Mesendoderm (in vitro differentiated cells): Measurements from ENCODE around the gene TRAT1.

ENCODE experiments used
- DNase-seq: peaks from one replicate; pipeline ENCODE4 v3.0.0; 2013
- H2AK5ac ChIP-seq: 2 replicates; pipeline ENCODE4 v1.6.1; 2013; ENCODE audit warnings: low read length, inconsistent platforms
- H2BK120ac ChIP-seq: 2 replicates; pipeline ENCODE4 v1.6.1; 2013; ENCODE audit warnings: low read depth, mild to moderate bottlenecking, low read length, moderate library complexity, mixed read lengths
- H2BK15ac ChIP-seq: replicated peaks from 2 replicates; pipeline ENCODE4 v1.6.1; 2013; ENCODE audit warnings: low read depth, mild to moderate bottlenecking, moderate library complexity
- H2BK5ac ChIP-seq: 2 replicates; pipeline ENCODE4 v1.6.1; 2013; ENCODE audit warnings: low read length, inconsistent platforms
- H3K18ac ChIP-seq: 2 replicates; pipeline ENCODE4 v1.6.1; 2013; ENCODE audit warnings: mild to moderate bottlenecking, low read length, mixed read lengths
- H3K23ac ChIP-seq: one replicate; pipeline ENCODE4 v1.6.1; 2013; ENCODE audit warnings: low read length
- H3K27ac ChIP-seq: 2 replicates; pipeline ENCODE4 v1.5.1; 2013; ENCODE audit warnings: low read depth, mild to moderate bottlenecking, inconsistent platforms, low read length, moderate library complexity
- H3K27me3 ChIP-seq: 2 replicates; pipeline ENCODE4 v1.6.1; 2013; ENCODE audit warnings: low read length, control low read depth, mild to moderate bottlenecking, inconsistent platforms; ENCODE audit not compliant: insufficient read depth, poor library complexity
- H3K36me3 ChIP-seq: 2 replicates; pipeline ENCODE4 v1.6.1; 2013; ENCODE audit warnings: low read length, inconsistent platforms; ENCODE audit not compliant: control insufficient read depth, insufficient read depth
- H3K4ac ChIP-seq: one replicate; pipeline ENCODE4 v1.6.1; 2013; ENCODE audit warnings: low read depth, mild to moderate bottlenecking, low read length, moderate library complexity
- H3K4me1 ChIP-seq: 2 replicates; pipeline ENCODE4 v1.6.1; 2013; ENCODE audit warnings: low read depth, low read length, inconsistent platforms; ENCODE audit not compliant: control insufficient read depth
- H3K4me2 ChIP-seq: 2 replicates; pipeline ENCODE4 v1.6.1; 2013; ENCODE audit warnings: low read length
- H3K4me3 ChIP-seq: 2 replicates; pipeline ENCODE4 v1.5.1; 2013; ENCODE audit warnings: mild to moderate bottlenecking, low read length
- H3K56ac ChIP-seq: one replicate; pipeline ENCODE4 v1.6.1; 2013; ENCODE audit warnings: low read length
- H3K79me1 ChIP-seq: 2 replicates; pipeline ENCODE4 v1.6.1; 2013; ENCODE audit warnings: low read length, inconsistent platforms
- H3K79me2 ChIP-seq: 2 replicates; pipeline ENCODE4 v1.6.1; 2013; ENCODE audit warnings: mild to moderate bottlenecking, low read length; ENCODE audit not compliant: control insufficient read depth, insufficient read depth
- H3K9ac ChIP-seq: 2 replicates; pipeline ENCODE4 v1.6.1; 2013; ENCODE audit warnings: low read length, inconsistent platforms
- H4K5ac ChIP-seq: one replicate; pipeline ENCODE4 v1.6.1; 2013; ENCODE audit warnings: low read length
- H4K8ac ChIP-seq: one replicate; pipeline ENCODE4 v1.6.1; 2013; ENCODE audit warnings: low read depth, mild to moderate bottlenecking, control low read depth, low read length, moderate library complexity
- WGBS: extraction: QIAGEN DNeasy Blood & Tissue Kit; methylation state at CpG from one replicate; pipeline ENCODE4 v1.1.7; 2013; ENCODE audit warnings: low lambda C conversion rate, missing lambda C conversion rate; ENCODE audit not compliant: insufficient coverage; ENCODE audit errors: extremely low coverage; 5-methylcytosine and 5-hydroxymethylcytosine counted together

The TRAT1 gene

DNA sequence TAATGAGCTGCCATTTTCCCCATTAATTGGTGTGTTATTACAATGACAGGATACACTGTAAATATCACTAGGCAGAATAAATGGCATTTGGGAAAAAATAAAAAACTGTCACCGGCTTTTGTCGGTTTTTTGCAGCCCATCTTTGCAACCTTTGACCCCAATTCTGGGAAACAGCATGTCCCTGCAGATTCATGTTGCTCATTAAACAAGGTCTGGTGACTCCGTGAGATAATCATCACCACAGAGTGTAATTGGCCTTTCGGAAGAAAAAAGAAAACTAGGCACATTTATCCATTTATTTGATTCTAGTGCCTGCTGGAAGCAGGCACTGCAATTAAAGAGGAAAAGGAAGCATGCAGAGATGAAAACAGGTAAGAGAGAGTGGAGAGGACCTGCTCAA, 64.5 kb downstream of the TRAT1 start:
- H3K4me1 ChIP-seq = no peaks in the 10 kb centered on the region
- no peak overlapping the region for H3K9ac ChIP-seq
- no peaks in the 10 kb centered on the region for H3K79me2 ChIP-seq
- H4K5ac ChIP-seq = no peak overlapping the region
- H2BK15ac ChIP-seq = no peak overlapping the region
- no peak overlapping the region for H3K4me3 ChIP-seq
- no peak overlapping the region for H4K8ac ChIP-seq
- WGBS = no CpG with 5 or more reads among the region's 4 CpGs
- H3K4me2 ChIP-seq = no peak overlapping the region
- no peaks in the 10 kb centered on the region for H3K27me3 ChIP-seq
- no peak for DNase-seq
- no peaks in the 10 kb centered on the region for H3K36me3 ChIP-seq
- no peak overlapping the region for H2BK120ac ChIP-seq
- no peak overlapping the region for H3K4ac ChIP-seq
- no peak overlapping the region for H3K23ac ChIP-seq
- no peaks in the 10 kb centered on the region for H3K79me1 ChIP-seq
- H3K18ac ChIP-seq = no peak overlapping the region
- H2BK5ac ChIP-seq = no peak overlapping the region
- no peak overlapping the region for H3K56ac ChIP-seq
- no peak overlapping the region for H3K27ac ChIP-seq
- no peak overlapping the region for H2AK5ac ChIP-seq

DNA sequence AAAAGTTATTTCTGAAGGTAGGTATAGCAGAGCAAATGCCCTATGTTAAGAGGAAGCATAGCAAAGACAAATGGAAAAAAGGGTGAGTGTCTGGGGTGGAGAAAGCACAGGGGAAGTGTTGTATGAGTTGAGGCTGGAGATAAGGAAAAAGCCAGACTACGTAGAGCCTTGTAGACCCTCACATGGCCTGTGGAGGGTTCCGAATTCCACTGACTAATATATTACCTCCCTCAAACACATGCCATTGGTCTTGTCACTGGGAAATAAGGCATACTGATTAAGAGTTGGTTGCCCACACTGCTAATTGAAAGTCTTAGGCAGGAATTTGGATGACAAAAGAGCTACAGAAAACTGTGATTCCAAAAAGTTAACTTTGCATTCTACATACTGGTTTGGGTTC, 65.2 kb downstream of the TRAT1 start:
- Histone ChIP-seq H3K79me1 (no peaks in the 10 kb centered on the region), H2BK5ac (no peak overlapping the region), H3K9ac (no peak overlapping the region), H4K5ac (no peak overlapping the region), H3K23ac (no peak overlapping the region), H3K4me2 (no peak overlapping the region), H3K18ac (no peak overlapping the region), H3K4me3 (no peak overlapping the region), H3K79me2 (no peaks in the 10 kb centered on the region), H2BK120ac (no peak overlapping the region), H3K27ac (no peak overlapping the region), H3K27me3 (no peaks in the 10 kb centered on the region), H2AK5ac (no peak overlapping the region), H3K36me3 (no peaks in the 10 kb centered on the region), H3K4me1 (no peaks in the 10 kb centered on the region), H2BK15ac (no peak overlapping the region), H4K8ac (no peak overlapping the region), H3K56ac (no peak overlapping the region), H3K4ac (no peak overlapping the region)
- WGBS = no CpG with 5 or more reads among the region's 2 CpGs
- DNase-seq = peak; percentile 13

DNA sequence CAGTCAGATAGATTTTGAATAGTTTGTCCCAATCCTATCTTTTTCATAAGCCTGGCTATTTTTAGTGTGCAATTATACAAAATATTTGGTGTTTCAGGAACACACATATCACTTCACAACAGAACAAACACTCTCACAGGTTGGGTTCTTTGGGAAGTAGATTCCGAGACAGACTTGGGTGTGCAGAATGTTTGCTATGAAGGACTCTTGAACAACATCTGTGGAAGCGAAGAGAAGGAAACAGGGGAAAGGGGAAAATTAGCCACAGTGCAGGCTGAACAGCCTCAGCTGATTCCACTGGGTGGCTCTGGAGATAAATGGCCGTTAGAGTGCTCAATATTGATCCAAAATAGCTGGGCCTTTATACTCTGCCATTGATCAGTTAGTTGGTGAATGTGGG, 69.2 kb downstream of the TRAT1 start:
- Histone ChIP-seq H3K9ac (no peak overlapping the region), H3K27ac (no peak overlapping the region), H3K27me3 (no peaks in the 10 kb centered on the region), H3K79me1 (no peaks in the 10 kb centered on the region), H4K8ac (no peak overlapping the region), H3K23ac (no peak overlapping the region), H3K36me3 (no peaks in the 10 kb centered on the region), H3K56ac (no peak overlapping the region), H3K4ac (no peak overlapping the region), H4K5ac (no peak overlapping the region), H3K79me2 (no peaks in the 10 kb centered on the region), H2BK5ac (no peak overlapping the region), H2AK5ac (no peak overlapping the region), H3K4me2 (no peak overlapping the region), H3K18ac (no peak overlapping the region), H2BK120ac (no peak overlapping the region), H3K4me3 (no peak overlapping the region), H2BK15ac (no peak overlapping the region), H3K4me1 (no peaks in the 10 kb centered on the region)
- DNase-seq = no peak
- no CpG with 5 or more reads among the region's 3 CpGs for WGBS

DNA sequence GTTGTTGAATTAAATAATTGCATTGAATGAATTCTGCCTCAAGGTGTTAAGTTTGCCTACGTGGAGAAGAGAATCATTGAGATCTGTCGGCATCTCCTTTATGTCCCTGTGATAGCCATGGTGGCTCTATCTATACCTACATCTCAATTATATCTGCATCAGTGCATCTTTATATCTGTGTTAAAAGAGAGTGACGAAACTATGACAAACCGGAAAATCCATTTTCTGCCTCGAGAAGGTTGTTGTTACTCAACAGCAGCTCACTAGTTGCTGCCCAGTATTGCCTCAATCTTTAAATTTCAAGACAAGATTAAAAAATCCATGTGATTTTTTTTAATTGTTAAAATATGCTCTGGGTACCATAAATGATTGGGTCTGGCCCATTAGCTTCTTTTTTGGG, 72.4 kb downstream of the TRAT1 start:
- no peaks in the 10 kb centered on the region for H3K79me2 ChIP-seq
- no peak overlapping the region for H3K27ac ChIP-seq
- H3K56ac ChIP-seq = no peak overlapping the region
- no peaks in the 10 kb centered on the region for H3K36me3 ChIP-seq
- H2AK5ac ChIP-seq = no peak overlapping the region
- H3K4ac ChIP-seq = no peak overlapping the region
- no CpG with 5 or more reads among the region's 5 CpGs for WGBS
- no peak overlapping the region for H3K18ac ChIP-seq
- H3K4me3 ChIP-seq = no peak overlapping the region
- H3K4me1 ChIP-seq = no peaks in the 10 kb centered on the region
- no peak overlapping the region for H3K9ac ChIP-seq
- no peak for DNase-seq
- no peak overlapping the region for H3K4me2 ChIP-seq
- H3K79me1 ChIP-seq = no peaks in the 10 kb centered on the region
- H3K23ac ChIP-seq = no peak overlapping the region
- no peak overlapping the region for H4K8ac ChIP-seq
- no peak overlapping the region for H2BK120ac ChIP-seq
- H2BK15ac ChIP-seq = no peak overlapping the region
- H3K27me3 ChIP-seq = no peaks in the 10 kb centered on the region
- H4K5ac ChIP-seq = no peak overlapping the region
- H2BK5ac ChIP-seq = no peak overlapping the region

DNA sequence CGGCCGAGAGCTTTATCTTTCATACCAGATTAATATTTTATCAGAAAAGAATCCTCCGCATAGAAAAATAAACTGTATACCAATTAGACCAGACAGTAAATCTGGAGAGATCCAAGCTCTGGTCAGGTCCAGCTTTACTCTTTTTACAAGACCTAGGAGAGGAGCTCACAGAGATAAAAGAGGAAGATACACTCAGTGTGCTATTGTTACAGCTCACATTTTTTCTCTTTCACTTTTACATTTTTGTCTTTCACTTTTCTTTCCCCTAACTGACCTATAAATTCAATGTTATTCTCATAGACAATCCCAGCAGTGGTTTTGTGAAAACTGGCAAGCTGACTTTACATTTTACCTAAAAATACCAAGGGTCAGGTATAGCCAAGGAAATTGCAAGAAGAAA, 75.3 kb downstream of the TRAT1 start:
- no peak for DNase-seq
- H3K23ac ChIP-seq = no peak overlapping the region
- H3K79me1 ChIP-seq = no peaks in the 10 kb centered on the region
- H4K8ac ChIP-seq = no peak overlapping the region
- no peak overlapping the region for H3K4me3 ChIP-seq
- no peaks in the 10 kb centered on the region for H3K36me3 ChIP-seq
- no peaks in the 10 kb centered on the region for H3K4me1 ChIP-seq
- no peak overlapping the region for H2AK5ac ChIP-seq
- no peak overlapping the region for H3K27ac ChIP-seq
- WGBS = no CpG with 5 or more reads among the region's 3 CpGs
- H3K4me2 ChIP-seq = no peak overlapping the region
- H3K56ac ChIP-seq = no peak overlapping the region
- H3K27me3 ChIP-seq = no peaks in the 10 kb centered on the region
- H2BK120ac ChIP-seq = no peak overlapping the region
- H3K4ac ChIP-seq = no peak overlapping the region
- H3K18ac ChIP-seq = no peak overlapping the region
- no peak overlapping the region for H2BK15ac ChIP-seq
- no peaks in the 10 kb centered on the region for H3K79me2 ChIP-seq
- H4K5ac ChIP-seq = no peak overlapping the region
- no peak overlapping the region for H3K9ac ChIP-seq
- H2BK5ac ChIP-seq = no peak overlapping the region

DNA sequence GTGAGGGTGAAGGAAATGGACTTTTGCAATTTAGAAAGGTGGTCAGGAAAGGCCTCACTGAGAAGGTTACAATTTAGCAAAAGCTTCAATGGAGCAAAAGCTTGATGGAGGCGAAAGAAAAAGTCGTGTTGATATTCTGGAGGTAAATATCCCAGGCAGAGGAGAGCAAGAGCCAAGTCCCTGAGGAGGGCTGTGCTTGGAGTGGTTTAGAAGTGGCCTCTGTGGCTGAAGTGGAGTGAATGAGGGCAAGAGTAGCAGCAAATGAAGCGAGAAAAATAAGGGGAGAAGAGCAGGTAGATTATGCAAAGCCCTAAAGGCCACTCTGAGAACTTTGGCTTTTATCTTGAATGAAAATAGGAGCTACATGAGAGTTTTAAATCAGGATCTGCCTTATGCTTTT, 76.9 kb downstream of the TRAT1 start:
- DNase-seq = no peak
- H3K23ac ChIP-seq = no peak overlapping the region

More for the DNA sequence above, 76.9 kb downstream of the TRAT1 start:
- Histone ChIP-seq H3K27ac (no peak overlapping the region), H3K56ac (no peak overlapping the region), H3K9ac (no peak overlapping the region), H3K4me3 (no peak overlapping the region), H4K8ac (no peak overlapping the region), H2BK15ac (no peak overlapping the region), H2BK120ac (no peak overlapping the region), H3K4me1 (no peaks in the 10 kb centered on the region), H3K4ac (no peak overlapping the region), H2BK5ac (no peak overlapping the region), H3K4me2 (no peak overlapping the region), H2AK5ac (no peak overlapping the region), H3K79me1 (no peaks in the 10 kb centered on the region), H3K36me3 (no peaks in the 10 kb centered on the region), H3K18ac (no peak overlapping the region), H3K27me3 (no peaks in the 10 kb centered on the region), H3K79me2 (no peaks in the 10 kb centered on the region), H4K5ac (no peak overlapping the region)
- no CpG with 5 or more reads among the region's 3 CpGs for WGBS
